B cell (primary cell): ENCODE results near the gene CAB39L. TPM values are rescaled to one million over a fixed set of nuclear protein-coding genes. Genes with fewer than 3 reads are reported as not detected.

Source experiments
- ATAC-seq: fragments of 200-7000 bp; cut with Tn5 transposase; one replicate; pipeline ENCODE4 v1.10.0; 2021; ENCODE audit warnings: low read depth, mild to moderate bottlenecking, moderate number of reproducible peaks, moderate library complexity
- CTCF ChIA-PET: fragments of 350-600 bp; sonication (Branson Sonifier 250); formaldehyde crosslinking; loops from one replicate; lab custom pipeline; 2021; ENCODE audit warnings: antibody characterized with exemption, inconsistent platforms; lab: Charles Lee
- POLR2A ChIA-PET: fragments of 350-600 bp; sonication (Branson Sonifier 250); formaldehyde crosslinking; loops from one replicate; lab custom pipeline; 2021; ENCODE audit warnings: antibody characterized with exemption; lab: Charles Lee
- DNase-seq: peaks from one replicate; pipeline ENCODE4 v3.0.0; 2013
- H2AFZ ChIP-seq: 2 replicates; pipeline ENCODE4 v1.6.1; 2012; ENCODE audit warnings: mild to moderate bottlenecking, low read depth, low read length; ENCODE audit not compliant: insufficient read depth, poor library complexity, severe bottlenecking
- H3K27ac ChIP-seq, 2 donors: 1 replicate in 1 of 2; 2 replicates in 1 of 2; pipeline ENCODE4 v1.5.1; 2012 to 2013; ENCODE audit warnings: low read length in 2 of 2, mild to moderate bottlenecking in 2 of 2, moderate library complexity in 1 of 2
- H3K27me3 ChIP-seq, 4 experiments: fragments of 200-600 bp in 1 of 4; sonication (generic) in 1 of 4; replicated peaks in 1 of 4; 1 replicate in 2 of 4; 2 replicates in 2 of 4; pipeline versions ENCODE4 v1.6.1 to v1.7.0; 2013 to 2016; ENCODE audit warnings: low read length in 3 of 4, mild to moderate bottlenecking in 2 of 4, mixed read lengths in 1 of 4, moderate library complexity in 1 of 4; ENCODE audit not compliant: insufficient read depth in 4 of 4, control insufficient read depth in 3 of 4; ENCODE audit errors: control extremely low read depth in 1 of 4
- H3K36me3 ChIP-seq, 2 experiments: replicated peaks in 1 of 2; 1 replicate in 1 of 2; 2 replicates in 1 of 2; pipeline versions ENCODE4 v1.6.1 to v1.7.1; 2013; ENCODE audit warnings: low read length in 1 of 2; ENCODE audit not compliant: insufficient read depth in 2 of 2, control insufficient read depth in 1 of 2; ENCODE audit errors: control extremely low read depth in 1 of 2, extremely low read depth in 1 of 2
- H3K4me1 ChIP-seq, 2 donors: fragments of 200-600 bp in 1 of 2; sonication (generic) in 1 of 2; 1 replicate in 1 of 2; 2 replicates in 1 of 2; pipeline versions ENCODE4 v1.5.1 to v1.6.1; 2013 to 2017; ENCODE audit warnings: low read length in 2 of 2; ENCODE audit not compliant: control insufficient read depth in 2 of 2, insufficient read depth in 2 of 2
- H3K4me2 ChIP-seq: replicated peaks from 2 replicates; pipeline ENCODE3; 2012; ENCODE audit warnings: mild to moderate bottlenecking, low read depth, low read length; ENCODE audit not compliant: poor library complexity, severe bottlenecking
- H3K4me3 ChIP-seq, 5 experiments: fragments of 200-600 bp in 1 of 5; sonication (generic) in 1 of 5; 1 replicate in 3 of 5; 2 replicates in 2 of 5; pipeline versions ENCODE4 v1.5.1 to v1.7.0; 2011 to 2016; ENCODE audit warnings: low read length in 4 of 5, mild to moderate bottlenecking in 4 of 5, low read depth in 2 of 5, control low read depth in 1 of 5, moderate library complexity in 1 of 5; ENCODE audit not compliant: insufficient read depth in 1 of 5; ENCODE audit errors: control extremely low read depth in 1 of 5, extremely low read depth in 1 of 5
- H3K79me2 ChIP-seq: fragments of 200-600 bp; sonication (generic); one replicate; pipeline ENCODE4 v1.6.0; 2016; ENCODE audit warnings: low read length; ENCODE audit not compliant: control insufficient read depth, insufficient read depth
- H3K9ac ChIP-seq: fragments of 200-600 bp; sonication (generic); 2 replicates; pipeline ENCODE4 v1.6.1; 2017; ENCODE audit warnings: mild to moderate bottlenecking, low read length, moderate library complexity
- H3K9me3 ChIP-seq, 3 donors: one replicate each; pipeline versions ENCODE4 v1.6.1 to v1.7.1; 2013; ENCODE audit warnings: low read length in 2 of 3; ENCODE audit not compliant: control insufficient read depth in 2 of 3, insufficient read depth in 1 of 3; ENCODE audit errors: control extremely low read depth in 1 of 3
- H4K20me1 ChIP-seq: 2 replicates; pipeline ENCODE4 v1.6.0; 2012; ENCODE audit warnings: mild to moderate bottlenecking, low read length; ENCODE audit not compliant: insufficient read depth, control insufficient read depth, poor library complexity, severe bottlenecking
- H3K27ac Mint-ChIP-seq: one replicate; pipeline ENCODE4 v1.8.0; 2021; ENCODE audit warnings: mixed read lengths
- H3K27me3 Mint-ChIP-seq: one replicate; pipeline ENCODE4 v1.8.0; 2021; ENCODE audit warnings: mixed read lengths
- H3K4me1 Mint-ChIP-seq: one replicate; pipeline ENCODE4 v1.8.0; 2021; ENCODE audit warnings: mixed read lengths
- H3K4me3 Mint-ChIP-seq: one replicate; pipeline ENCODE4 v1.8.0; 2021; ENCODE audit warnings: mixed read lengths
- H3K9me3 Mint-ChIP-seq: one replicate; pipeline ENCODE4 v1.8.0; 2022; ENCODE audit warnings: mixed read lengths; ENCODE audit not compliant: insufficient read depth
- CTCF ChIP-seq: fragments of 200-600 bp; IDR thresholded peaks from one replicate; pipeline ENCODE4 v1.8.0; 2022; ENCODE audit warnings: antibody characterized with exemption, mild to moderate bottlenecking
- EZH2 ChIP-seq: IDR thresholded peaks from 2 replicates; pipeline ENCODE4 v1.6.1; 2012; ENCODE audit warnings: borderline replicate concordance, low read depth, mild to moderate bottlenecking, moderate library complexity, low read length; ENCODE audit not compliant: insufficient read depth, poor library complexity, severe bottlenecking
- WGBS: methylation state at CpG from one replicate; pipeline ENCODE4 v1.1.5; 2013; ENCODE audit warnings: missing lambda C conversion rate; ENCODE audit not compliant: insufficient coverage; 5-methylcytosine and 5-hydroxymethylcytosine counted together
- intact Hi-C: fragments of 100-400 bp; cut with micrococcal nuclease; formaldehyde crosslinking; loops from one replicate; pipeline ENCODE4 v1.10.0; 2022
- polyA plus RNA-seq: library from polyadenylated mRNA; depleted of rRNA; stranded (reverse); fragments of >200 nt; gene quantifications from 2 replicates; pipeline ENCODE4 v1.2.3, GENCODE V29; 2012
- total RNA-seq, 2 donors: library from RNA; stranded (reverse); fragments of 120-200 nt in 1 of 2; gene quantifications; 1 replicate in 1 of 2; 2 replicates in 1 of 2; pipeline versions ENCODE4 v1.2.3 to v1.2.4, GENCODE V29; 2013 to 2022

CAB39L gene
- total and polyA plus RNA-seq, 2 donors (not counting 1 experiment from before 2014, with no cell fraction given) = 1.5 to 9.6 TPM

GRCh38 chr13:49407936-49408335 lies 35.9 kb downstream of the CAB39L start:
- WGBS = 87% methylated on average over 3 of the region's 4 CpGs
- Mint-ChIP-seq H3K27me3 (no peaks in the 10 kb centered on the region), H3K9me3 (peaks cover 6% of the 10 kb centered on the region), H3K4me1 (no peaks in the 10 kb centered on the region), H3K27ac (no peak overlapping the region), H3K4me3 (no peak overlapping the region)
- TF ChIP-seq CTCF = no peak
- no peak for TF ChIP-seq EZH2
- peaks cover 4 to 13% (median 9%) of the 10 kb centered on the region in 3 donors for H3K9me3 ChIP-seq
- CTCF ChIA-PET = no interaction called here
- H3K36me3 ChIP-seq = peaks cover 0 to 2% of the 10 kb centered on the region in 2 experiments
- no peak overlapping the region for H2AFZ ChIP-seq
- H3K4me3 ChIP-seq = no peak overlapping the region
- H3K9ac ChIP-seq = no peak overlapping the region
- no peaks in the 10 kb centered on the region for H3K27me3 ChIP-seq
- no peak for ATAC-seq
- H3K79me2 ChIP-seq = no peaks in the 10 kb centered on the region
- no peaks in the 10 kb centered on the region for H4K20me1 ChIP-seq
- no peaks in the 10 kb centered on the region for H3K4me1 ChIP-seq
- no peak overlapping the region for H3K4me2 ChIP-seq
- DNase-seq = no peak
- H3K27ac ChIP-seq = no peak overlapping the region
- intact Hi-C loops = loop anchor here (10.0 kb wide), 1 partner anchor 93 kb away; no protein-coding TSS in a partner anchor
- POLR2A ChIA-PET = no interaction called here

- Histone ChIP-seq H3K36me3 (peaks cover 0 to 2% of the 10 kb centered on the region in 2 experiments), H3K4me2 (no peak overlapping the region), H3K79me2 (no peaks in the 10 kb centered on the region), H3K4me1 (no peaks in the 10 kb centered on the region), H3K27ac (no peak overlapping the region), H2AFZ (no peak overlapping the region), H3K9ac (no peak overlapping the region), H3K9me3 (peaks cover 4 to 13% (median 9%) of the 10 kb centered on the region in 3 donors), H3K4me3 (no peak overlapping the region), H3K27me3 (no peaks in the 10 kb centered on the region), H4K20me1 (no peaks in the 10 kb centered on the region)
- WGBS = no CpG with 5 or more reads among the region's 1 CpG
- Mint-ChIP-seq H3K4me3 (no peak overlapping the region), H3K27ac (no peak overlapping the region), H3K4me1 (no peaks in the 10 kb centered on the region), H3K9me3 (peaks cover 6% of the 10 kb centered on the region), H3K27me3 (no peaks in the 10 kb centered on the region)
- no peak for DNase-seq
- ATAC-seq = no peak
- CTCF ChIA-PET = no interaction called here
- POLR2A ChIA-PET = no interaction called here
- intact Hi-C loops = loop anchor here (10.0 kb wide), 1 partner anchor 92 kb away; no protein-coding TSS in a partner anchor
- TF ChIP-seq CTCF (no peak), EZH2 (no peak)
Observed at GRCh38 chr13:49407068-49407467, 36.8 kb downstream of the CAB39L start.
